HEK293 (cell line): Measurements from ENCODE around the gene RUVBL1.
A peak's percentile ranks its signal among the peaks of the same experiment; 100 is the strongest.

ENCODE experiments used
- EGR2 ChIP-seq: fragments of 450-650 bp; formaldehyde crosslinking; IDR thresholded peaks from 2 replicates; pipeline ENCODE4 v1.5.1; 2016; ENCODE audit warnings: low read depth, missing biosample characterization, missing genetic modification characterization
- KLF16 ChIP-seq: fragments of 450-650 bp; formaldehyde crosslinking; IDR thresholded peaks from 2 replicates; pipeline ENCODE4 v1.5.1; 2017; ENCODE audit warnings: missing biosample characterization, missing genetic modification characterization
- MEIS1 ChIP-seq: sonication (generic); formaldehyde crosslinking; IDR thresholded peaks from 2 replicates; pipeline ENCODE4 v1.8.1; 2022; ENCODE audit warnings: missing genetic modification reagents, mild to moderate bottlenecking, borderline replicate concordance
- OVOL3 ChIP-seq: fragments of 450-650 bp; formaldehyde crosslinking; IDR thresholded peaks from 2 replicates; pipeline ENCODE4 v1.5.1; 2016; ENCODE audit warnings: missing biosample characterization, missing genetic modification characterization
- SALL2 ChIP-seq: fragments of 450-650 bp; formaldehyde crosslinking; IDR thresholded peaks from 2 replicates; pipeline ENCODE4 v1.5.0; 2017; ENCODE audit warnings: missing biosample characterization, mild to moderate bottlenecking, missing genetic modification characterization, borderline replicate concordance
- YY2 ChIP-seq: fragments of 450-650 bp; formaldehyde crosslinking; IDR thresholded peaks from 2 replicates; pipeline ENCODE4 v1.5.1; 2016; ENCODE audit warnings: missing biosample characterization, missing genetic modification characterization
- ZBTB17 ChIP-seq: fragments of 450-650 bp; formaldehyde crosslinking; IDR thresholded peaks from 2 replicates; pipeline ENCODE4 v1.5.1; 2016; ENCODE audit warnings: missing biosample characterization, missing genetic modification characterization
- ZBTB20 ChIP-seq: fragments of 450-650 bp; formaldehyde crosslinking; IDR thresholded peaks from 2 replicates; pipeline ENCODE4 v1.5.1; 2016; ENCODE audit warnings: missing biosample characterization, missing genetic modification characterization
- ZBTB48 ChIP-seq: fragments of 450-650 bp; formaldehyde crosslinking; IDR thresholded peaks from 2 replicates; pipeline ENCODE4 v1.5.1; 2016; ENCODE audit warnings: missing biosample characterization, missing genetic modification characterization
- ZIC2 ChIP-seq: fragments of 450-650 bp; formaldehyde crosslinking; IDR thresholded peaks from 2 replicates; pipeline ENCODE4 v1.5.1; 2016; ENCODE audit warnings: missing biosample characterization, missing genetic modification characterization
- ZNF2 ChIP-seq: fragments of 450-650 bp; formaldehyde crosslinking; IDR thresholded peaks from 2 replicates; pipeline ENCODE4 v1.5.1; 2016; ENCODE audit warnings: missing biosample characterization, missing genetic modification characterization
- ZNF280D ChIP-seq: fragments of 450-650 bp; formaldehyde crosslinking; IDR thresholded peaks from 2 replicates; pipeline ENCODE4 v1.5.1; 2016; ENCODE audit warnings: missing biosample characterization, missing genetic modification characterization
- ZNF335 ChIP-seq: fragments of 450-650 bp; formaldehyde crosslinking; conservative IDR thresholded peaks from 2 replicates; pipeline ENCODE4 v1.5.1; 2016; ENCODE audit warnings: missing biosample characterization, missing genetic modification characterization
- ZNF398 ChIP-seq: fragments of 450-650 bp; formaldehyde crosslinking; IDR thresholded peaks from 2 replicates; pipeline ENCODE4 v1.5.1; 2017; ENCODE audit warnings: missing biosample characterization, missing genetic modification characterization
- ZNF488 ChIP-seq: fragments of 450-650 bp; formaldehyde crosslinking; IDR thresholded peaks from 2 replicates; pipeline ENCODE4 v1.5.1; 2016; ENCODE audit warnings: missing biosample characterization, missing genetic modification characterization
- ZNF529 ChIP-seq: fragments of 450-650 bp; formaldehyde crosslinking; IDR thresholded peaks from 2 replicates; pipeline ENCODE4 v1.5.1; 2017; ENCODE audit warnings: missing genetic modification characterization, missing biosample characterization; ENCODE audit not compliant: insufficient replicate concordance
- ZNF558 ChIP-seq: fragments of 450-650 bp; formaldehyde crosslinking; IDR thresholded peaks from 2 replicates; pipeline ENCODE4 v1.5.1; 2016; ENCODE audit warnings: missing biosample characterization, missing genetic modification characterization
- ZNF610 ChIP-seq: fragments of 450-650 bp; formaldehyde crosslinking; IDR thresholded peaks from 2 replicates; pipeline ENCODE4 v1.5.1; 2016; ENCODE audit warnings: missing biosample characterization, missing genetic modification characterization, borderline replicate concordance
- ZNF629 ChIP-seq: fragments of 450-650 bp; formaldehyde crosslinking; IDR thresholded peaks from 2 replicates; pipeline ENCODE4 v1.5.1; 2017; ENCODE audit warnings: missing biosample characterization, missing genetic modification characterization
- ZNF76 ChIP-seq: fragments of 450-650 bp; formaldehyde crosslinking; IDR thresholded peaks from 2 replicates; pipeline ENCODE4; 2016; ENCODE audit warnings: low read depth, missing biosample characterization, missing genetic modification characterization, borderline replicate concordance
- TF ChIP-seq, protein P1 (sequence below): fragments of 450-650 bp; formaldehyde crosslinking; conservative IDR thresholded peaks from 2 replicates; pipeline ENCODE4 v1.5.1; 2016; ENCODE audit warnings: low read depth, missing biosample characterization, missing genetic modification characterization
- TF ChIP-seq, protein P2 (sequence below): fragments of 450-650 bp; formaldehyde crosslinking; IDR thresholded peaks from 2 replicates; pipeline ENCODE4 v1.5.1; 2016; ENCODE audit warnings: missing biosample characterization, missing genetic modification characterization
- TF ChIP-seq, protein P3 (sequence below): fragments of 450-650 bp; formaldehyde crosslinking; IDR thresholded peaks from 2 replicates; pipeline ENCODE4 v1.5.1; 2016; ENCODE audit warnings: missing biosample characterization, missing genetic modification characterization, low read depth
- TF ChIP-seq, protein P4 (sequence below): fragments of 450-650 bp; formaldehyde crosslinking; IDR thresholded peaks from 2 replicates; pipeline ENCODE4 v1.5.1; 2016; ENCODE audit warnings: missing biosample characterization, missing genetic modification characterization

The RUVBL1 gene

GRCh38 chr3:128051459-128051836, 72.2 kb downstream of the RUVBL1 start (continued):
- TF ChIP-seq EGR2 (tag by site-specific recombination) (0 out of 2 replicates have a peak, but pooled peaks have one; percentile 5), OVOL3 (no peak), ZNF558 (peak; percentile 43; the same call in 1 of the 2 replicates), MEIS1 (CRISPR knock-in tag) (no peak), ZNF488 (tag by site-specific recombination) (no peak), ZNF2 (tag by site-specific recombination) (no peak), YY2 (tag by site-specific recombination) (peak; percentile 27; the same call in 1 of the 2 replicates), ZNF610 (tag by site-specific recombination) (no peak), ZNF280D (tag by site-specific recombination) (no peak), ZBTB48 (tag by site-specific recombination) (peak; percentile 60), KLF16 (tag by site-specific recombination) (no peak), ZNF398 (tag by site-specific recombination) (peak; percentile 48; the same call in 1 of the 2 replicates), ZBTB17 (tag by site-specific recombination) (peak; percentile 77), SALL2 (tag by site-specific recombination) (no peak), ZNF629 (tag by site-specific recombination) (peak; percentile 61), ZIC2 (tag by site-specific recombination) (no peak), ZNF76 (peak; percentile 93), ZBTB20 (tag by site-specific recombination) (peak; percentile 54), ZNF529 (tag by site-specific recombination) (no peak), ZNF335 (tag by site-specific recombination) (peak; percentile 97)
- TF ChIP-seq, protein P1, sequence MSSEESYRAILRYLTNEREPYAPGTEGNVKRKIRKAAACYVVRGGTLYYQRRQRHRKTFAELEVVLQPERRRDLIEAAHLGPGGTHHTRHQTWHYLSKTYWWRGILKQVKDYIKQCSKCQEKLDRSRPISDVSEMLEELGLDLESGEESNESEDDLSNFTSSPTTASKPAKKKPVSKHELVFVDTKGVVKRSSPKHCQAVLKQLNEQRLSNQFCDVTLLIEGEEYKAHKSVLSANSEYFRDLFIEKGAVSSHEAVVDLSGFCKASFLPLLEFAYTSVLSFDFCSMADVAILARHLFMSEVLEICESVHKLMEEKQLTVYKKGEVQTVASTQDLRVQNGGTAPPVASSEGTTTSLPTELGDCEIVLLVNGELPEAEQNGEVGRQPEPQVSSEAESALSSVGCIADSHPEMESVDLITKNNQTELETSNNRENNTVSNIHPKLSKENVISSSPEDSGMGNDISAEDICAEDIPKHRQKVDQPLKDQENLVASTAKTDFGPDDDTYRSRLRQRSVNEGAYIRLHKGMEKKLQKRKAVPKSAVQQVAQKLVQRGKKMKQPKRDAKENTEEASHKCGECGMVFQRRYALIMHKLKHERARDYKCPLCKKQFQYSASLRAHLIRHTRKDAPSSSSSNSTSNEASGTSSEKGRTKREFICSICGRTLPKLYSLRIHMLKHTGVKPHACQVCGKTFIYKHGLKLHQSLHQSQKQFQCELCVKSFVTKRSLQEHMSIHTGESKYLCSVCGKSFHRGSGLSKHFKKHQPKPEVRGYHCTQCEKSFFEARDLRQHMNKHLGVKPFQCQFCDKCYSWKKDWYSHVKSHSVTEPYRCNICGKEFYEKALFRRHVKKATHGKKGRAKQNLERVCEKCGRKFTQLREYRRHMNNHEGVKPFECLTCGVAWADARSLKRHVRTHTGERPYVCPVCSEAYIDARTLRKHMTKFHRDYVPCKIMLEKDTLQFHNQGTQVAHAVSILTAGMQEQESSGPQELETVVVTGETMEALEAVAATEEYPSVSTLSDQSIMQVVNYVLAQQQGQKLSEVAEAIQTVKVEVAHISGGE (tag by site-specific recombination), result no peak
- TF ChIP-seq, protein P2, sequence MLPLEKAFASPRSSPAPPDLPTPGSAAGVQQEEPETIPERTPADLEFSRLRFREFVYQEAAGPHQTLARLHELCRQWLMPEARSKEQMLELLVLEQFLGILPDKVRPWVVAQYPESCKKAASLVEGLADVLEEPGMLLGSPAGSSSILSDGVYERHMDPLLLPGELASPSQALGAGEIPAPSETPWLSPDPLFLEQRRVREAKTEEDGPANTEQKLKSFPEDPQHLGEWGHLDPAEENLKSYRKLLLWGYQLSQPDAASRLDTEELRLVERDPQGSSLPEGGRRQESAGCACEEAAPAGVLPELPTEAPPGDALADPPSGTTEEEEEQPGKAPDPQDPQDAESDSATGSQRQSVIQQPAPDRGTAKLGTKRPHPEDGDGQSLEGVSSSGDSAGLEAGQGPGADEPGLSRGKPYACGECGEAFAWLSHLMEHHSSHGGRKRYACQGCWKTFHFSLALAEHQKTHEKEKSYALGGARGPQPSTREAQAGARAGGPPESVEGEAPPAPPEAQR (tag by site-specific recombination), result no peak
- TF ChIP-seq, protein P3, sequence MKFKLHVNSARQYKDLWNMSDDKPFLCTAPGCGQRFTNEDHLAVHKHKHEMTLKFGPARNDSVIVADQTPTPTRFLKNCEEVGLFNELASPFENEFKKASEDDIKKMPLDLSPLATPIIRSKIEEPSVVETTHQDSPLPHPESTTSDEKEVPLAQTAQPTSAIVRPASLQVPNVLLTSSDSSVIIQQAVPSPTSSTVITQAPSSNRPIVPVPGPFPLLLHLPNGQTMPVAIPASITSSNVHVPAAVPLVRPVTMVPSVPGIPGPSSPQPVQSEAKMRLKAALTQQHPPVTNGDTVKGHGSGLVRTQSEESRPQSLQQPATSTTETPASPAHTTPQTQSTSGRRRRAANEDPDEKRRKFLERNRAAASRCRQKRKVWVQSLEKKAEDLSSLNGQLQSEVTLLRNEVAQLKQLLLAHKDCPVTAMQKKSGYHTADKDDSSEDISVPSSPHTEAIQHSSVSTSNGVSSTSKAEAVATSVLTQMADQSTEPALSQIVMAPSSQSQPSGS (tag by site-specific recombination), result peak; percentile 97
- TF ChIP-seq, protein P4, sequence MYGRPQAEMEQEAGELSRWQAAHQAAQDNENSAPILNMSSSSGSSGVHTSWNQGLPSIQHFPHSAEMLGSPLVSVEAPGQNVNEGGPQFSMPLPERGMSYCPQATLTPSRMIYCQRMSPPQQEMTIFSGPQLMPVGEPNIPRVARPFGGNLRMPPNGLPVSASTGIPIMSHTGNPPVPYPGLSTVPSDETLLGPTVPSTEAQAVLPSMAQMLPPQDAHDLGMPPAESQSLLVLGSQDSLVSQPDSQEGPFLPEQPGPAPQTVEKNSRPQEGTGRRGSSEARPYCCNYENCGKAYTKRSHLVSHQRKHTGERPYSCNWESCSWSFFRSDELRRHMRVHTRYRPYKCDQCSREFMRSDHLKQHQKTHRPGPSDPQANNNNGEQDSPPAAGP (tag by site-specific recombination), result peak; percentile 17; the same call in 1 of the 2 replicates
